SK-N-SH (cell line): ENCODE results near the gene RUNDC1. TPM values are rescaled to one million over a fixed set of nuclear protein-coding genes. Genes with fewer than 3 reads are reported as not detected.

ENCODE experiments used
- CTCF ChIA-PET: fragments of 300-600, 350-600 bp; formaldehyde crosslinking; extraction: SDS; loops from one replicate; lab custom pipeline; 2021; lab: Yijun Ruan, JAX
- POLR2A ChIA-PET: fragments of 350-600 bp; sonication (Branson Sonifier 250); formaldehyde crosslinking; extraction: SDS; loops from one replicate; lab custom pipeline; 2020; ENCODE audit warnings: antibody characterized with exemption, inconsistent platforms; lab: Yijun Ruan, JAX
- DNase-seq: peaks from one replicate; pipeline ENCODE4 v3.0.0; 2012
- H2AFZ ChIP-seq: fragments of 200-600 bp; sonication (generic); 2 replicates; pipeline ENCODE4 v1.8.1; 2016; ENCODE audit warnings: antibody characterized with exemption, mild to moderate bottlenecking, low read depth
- H3F3A ChIP-seq: fragments of 200-600 bp; sonication (generic); replicated peaks from 2 replicates; pipeline ENCODE3; 2016; ENCODE audit warnings: antibody characterized with exemption, mild to moderate bottlenecking; ENCODE audit not compliant: insufficient read depth
- H3K27ac ChIP-seq, 2 experiments: fragments of 200-500 bp in 1 of 2; fragments of 200-600 bp in 1 of 2; sonication (Bioruptor generic) in 1 of 2; sonication (generic), shearing (Covaris generic) in 1 of 2; 2 replicates each; pipeline versions ENCODE4 v1.5.1 to v1.6.1; 2014 to 2016; ENCODE audit warnings: low read depth in 2 of 2, inconsistent platforms in 1 of 2, low read length in 1 of 2, mild to moderate bottlenecking in 1 of 2, mixed read lengths in 1 of 2
- H3K27me3 ChIP-seq: fragments of 200-600 bp; sonication (generic), shearing (Covaris generic); 2 replicates; pipeline ENCODE4 v1.6.1; 2016; ENCODE audit warnings: mixed run types; ENCODE audit not compliant: insufficient read depth
- H3K36me3 ChIP-seq, 2 experiments: fragments of 200-500 bp in 1 of 2; fragments of 200-600 bp in 1 of 2; sonication (Bioruptor generic) in 1 of 2; sonication (generic) in 1 of 2; replicated peaks in 1 of 2; 2 replicates each; pipeline versions ENCODE3 to v1.5.1; 2014 to 2016; ENCODE audit warnings: low read length in 1 of 2, mild to moderate bottlenecking in 1 of 2; ENCODE audit not compliant: insufficient read depth in 2 of 2, control insufficient read depth in 1 of 2
- H3K4me1 ChIP-seq, 2 experiments: fragments of 200-500 bp in 1 of 2; fragments of 200-600 bp in 1 of 2; sonication (Bioruptor generic) in 1 of 2; sonication (generic), shearing (Covaris generic) in 1 of 2; 2 replicates each; pipeline versions ENCODE4 v1.5.1 to v1.6.1; 2014 to 2016; ENCODE audit warnings: low read depth in 1 of 2, low read length in 1 of 2, mixed run types in 1 of 2; ENCODE audit not compliant: insufficient read depth in 2 of 2, control insufficient read depth in 1 of 2
- H3K4me2 ChIP-seq: fragments of 200-600 bp; sonication (generic), shearing (Covaris generic); 2 replicates; pipeline ENCODE4 v1.6.1; 2017; ENCODE audit warnings: mixed run types
- H3K4me3 ChIP-seq, 2 experiments: fragments of 200-500 bp in 1 of 2; fragments of 200-600 bp in 1 of 2; sonication (Bioruptor generic) in 1 of 2; sonication (generic), shearing (Covaris generic) in 1 of 2; 2 replicates each; pipeline versions ENCODE4 v1.5.1 to v1.8.1; 2014 to 2016; ENCODE audit warnings: low read depth in 2 of 2, inconsistent platforms in 1 of 2, low read length in 1 of 2, mild to moderate bottlenecking in 1 of 2, mixed read lengths in 1 of 2, moderate library complexity in 1 of 2
- H3K79me2 ChIP-seq: fragments of 200-600 bp; sonication (generic); 2 replicates; pipeline ENCODE4 v1.8.1; 2017; ENCODE audit warnings: mild to moderate bottlenecking; ENCODE audit not compliant: insufficient read depth
- H3K9ac ChIP-seq: fragments of 200-600 bp; sonication (generic); 2 replicates; pipeline ENCODE4 v1.6.1; 2017; ENCODE audit warnings: mixed run types
- H3K9me2 ChIP-seq: fragments of 200-600 bp; sonication (generic); 2 replicates; pipeline ENCODE4 v1.6.1; 2017; ENCODE audit warnings: mixed run types
- H3K9me3 ChIP-seq: fragments of 200-600 bp; sonication (generic); 2 replicates; pipeline ENCODE4 v1.6.1; 2017; ENCODE audit warnings: mixed run types, mild to moderate bottlenecking, moderate library complexity
- H4K20me1 ChIP-seq: fragments of 200-600 bp; sonication (generic); 2 replicates; pipeline ENCODE4 v1.6.1; 2017; ENCODE audit warnings: mild to moderate bottlenecking, mixed run types; ENCODE audit not compliant: insufficient read depth
- CHD2 ChIP-seq: fragments of 150-350 bp; IDR thresholded peaks from 2 replicates; pipeline ENCODE4 v1.6.1; 2018; ENCODE audit warnings: low read length; ENCODE audit not compliant: partially characterized antibody
- ELF1 ChIP-seq: IDR thresholded peaks from 2 replicates; pipeline ENCODE4 v1.4.0; 2012
- EZH2phosphoT487 ChIP-seq: fragments of 200-600 bp; sonication (generic); IDR thresholded peaks from 2 replicates; pipeline ENCODE4 v1.6.1; 2017; ENCODE audit warnings: low read depth, mixed run types, mild to moderate bottlenecking, antibody characterized with exemption, moderate library complexity, borderline replicate concordance
- FOSL2 ChIP-seq: IDR thresholded peaks from 2 replicates; pipeline ENCODE4 v1.4.0; 2012; ENCODE audit warnings: low read depth, mild to moderate bottlenecking, moderate library complexity, borderline replicate concordance
- FOXJ3 ChIP-seq: sonication (generic); formaldehyde crosslinking; IDR thresholded peaks from 2 replicates; pipeline ENCODE4 v1.5.1; 2020; ENCODE audit warnings: mild to moderate bottlenecking, missing genetic modification reagents
- FOXM1 ChIP-seq: IDR thresholded peaks from 2 replicates; pipeline ENCODE4 v1.4.0; 2012; ENCODE audit warnings: low read depth, mild to moderate bottlenecking
- JUND ChIP-seq: IDR thresholded peaks from 2 replicates; pipeline ENCODE4 v1.4.0; 2012
- MAX ChIP-seq: IDR thresholded peaks from 2 replicates; pipeline ENCODE4 v1.4.0; 2012; ENCODE audit warnings: low read depth
- MEF2A ChIP-seq: IDR thresholded peaks from 2 replicates; pipeline ENCODE4 v1.4.0; 2012; ENCODE audit warnings: low read depth, borderline replicate concordance
- RAD21 ChIP-seq: IDR thresholded peaks from 2 replicates; pipeline ENCODE4 v1.6.1; 2012; ENCODE audit warnings: mild to moderate bottlenecking, low read length
- RFX5 ChIP-seq: IDR thresholded peaks from 2 replicates; pipeline ENCODE4 v1.6.1; 2012; ENCODE audit warnings: mild to moderate bottlenecking, improper control_type of control experiment, low read length
- RXRA ChIP-seq: IDR thresholded peaks from 2 replicates; pipeline ENCODE4 v1.4.0; 2012; ENCODE audit warnings: low read depth, mild to moderate bottlenecking, borderline replicate concordance
- SIN3A ChIP-seq: IDR thresholded peaks from 2 replicates; pipeline ENCODE4 v1.6.1; 2012; ENCODE audit warnings: low read depth, mild to moderate bottlenecking, low read length, moderate library complexity, borderline replicate concordance
- SMC3 ChIP-seq: IDR thresholded peaks from 2 replicates; pipeline ENCODE4 v1.6.1; 2012; ENCODE audit warnings: low read depth, low read length, improper control_type of control experiment
- TAF1 ChIP-seq: IDR thresholded peaks from 2 replicates; pipeline ENCODE4 v1.6.1; 2012; ENCODE audit warnings: low read depth, mild to moderate bottlenecking, low read length, moderate library complexity, borderline replicate concordance
- TEAD4 ChIP-seq: IDR thresholded peaks from 2 replicates; pipeline ENCODE4 v1.4.0; 2012; ENCODE audit warnings: mild to moderate bottlenecking, borderline replicate concordance; ENCODE audit not compliant: insufficient read depth
- USF2 ChIP-seq: fragments of 150-350 bp; IDR thresholded peaks from 2 replicates; pipeline ENCODE4 v1.6.1; 2017; ENCODE audit warnings: antibody characterized with exemption, low read length, low read depth, borderline replicate concordance
- WGBS: methylation state at CpG from one replicate; pipeline ENCODE4 v1.1.6; 2017; ENCODE audit warnings: low lambda C conversion rate; 5-methylcytosine and 5-hydroxymethylcytosine counted together
- polyA plus RNA-seq, 3 experiments: library from polyadenylated mRNA; depleted of rRNA; stranded (reverse); fragments of >200 nt; gene quantifications; 2 replicates each; pipeline ENCODE4 v1.2.3, GENCODE V29; 2012
- TF ChIP-seq, protein P1 (sequence below): IDR thresholded peaks from 2 replicates; pipeline ENCODE4 v1.4.0; 2012; ENCODE audit warnings: low read depth, borderline replicate concordance

The RUNDC1 gene
- polyA plus RNA-seq, 1 of the 3 experiments (the other 2 are of a cell fraction), result 9.0 TPM

GRCh38 chr17:42950044-42950783 is 30.2 kb upstream of the RUNDC1 start:
- no peak overlapping the region for H2AFZ ChIP-seq
- TF ChIP-seq FOXJ3 (CRISPR knock-in tag) (no peak), FOSL2 (no peak), RFX5 (no peak), TEAD4 (no peak), MEF2A (no peak), TAF1 (no peak), SIN3A (no peak), ELF1 (no peak), EZH2phosphoT487 (no peak), SMC3 (no peak), USF2 (no peak), CHD2 (no peak), RAD21 (no peak), JUND (no peak)
- TF ChIP-seq, protein P1, sequence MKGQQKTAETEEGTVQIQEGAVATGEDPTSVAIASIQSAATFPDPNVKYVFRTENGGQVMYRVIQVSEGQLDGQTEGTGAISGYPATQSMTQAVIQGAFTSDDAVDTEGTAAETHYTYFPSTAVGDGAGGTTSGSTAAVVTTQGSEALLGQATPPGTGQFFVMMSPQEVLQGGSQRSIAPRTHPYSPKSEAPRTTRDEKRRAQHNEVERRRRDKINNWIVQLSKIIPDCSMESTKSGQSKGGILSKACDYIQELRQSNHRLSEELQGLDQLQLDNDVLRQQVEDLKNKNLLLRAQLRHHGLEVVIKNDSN, result no peak
- no peak overlapping the region for H3K9ac ChIP-seq
- no peaks in the 10 kb centered on the region for H3K79me2 ChIP-seq
- peaks cover 19 to 39% of the 10 kb centered on the region in 2 experiments for H3K36me3 ChIP-seq
- no peak overlapping the region for H3K27ac ChIP-seq
- H3K4me3 ChIP-seq, result no peak overlapping the region
- H4K20me1 ChIP-seq, result no peaks in the 10 kb centered on the region
- H3K4me1 ChIP-seq, result no peaks in the 10 kb centered on the region
- H3K4me2 ChIP-seq, result no peak overlapping the region
- POLR2A ChIA-PET, result interaction anchor here (1.0 kb wide), 1 partner anchor 48 kb away, joined by 3 read pairs; the partner anchor contains the start of gene RPL27
- no peaks in the 10 kb centered on the region for H3K9me3 ChIP-seq
- H3K9me2 ChIP-seq, result no peaks in the 10 kb centered on the region
- peaks cover 3% of the 10 kb centered on the region for H3F3A ChIP-seq
- H3K27me3 ChIP-seq, result no peaks in the 10 kb centered on the region
- DNase-seq, result no peak
- 97% methylated on average over 13 of the region's 13 CpGs for WGBS
- CTCF ChIA-PET, result interaction anchor here (1.1 kb wide), 1 partner anchor 13 kb away, joined by 3 read pairs; no protein-coding TSS in a partner anchor

GRCh38 chr17:42953669-42954068 is 26.7 kb upstream of the RUNDC1 start:
- Histone ChIP-seq H4K20me1 (no peaks in the 10 kb centered on the region), H3K4me2 (no peak overlapping the region), H3K9me2 (no peaks in the 10 kb centered on the region), H3K9me3 (no peaks in the 10 kb centered on the region), H3K27me3 (no peaks in the 10 kb centered on the region), H3K4me3 (no peak overlapping the region), H3K27ac (no peak overlapping the region), H3K79me2 (no peaks in the 10 kb centered on the region), H2AFZ (no peak overlapping the region), H3K4me1 (no peaks in the 10 kb centered on the region), H3K9ac (no peak overlapping the region), H3K36me3 (peaks cover 28 to 58% of the 10 kb centered on the region in 2 experiments)
- CTCF ChIA-PET, result interaction anchor here (0.6 to 1.2 kb wide), 5 partner anchors 10 to 190 kb away, joined by 3 to 4 read pairs (median 3); no protein-coding TSS in a partner anchor
- DNase-seq, result no peak
- 100% methylated on average over 1 of the region's 1 CpG for WGBS
- TF ChIP-seq RFX5 (no peak), FOXM1 (no peak), RXRA (no peak), TEAD4 (no peak), SMC3 (no peak), MAX (no peak)
- TF ChIP-seq, all 33 proteins: peak for 0
- POLR2A ChIA-PET, result no interaction called here
- no peaks in the 10 kb centered on the region for H3F3A ChIP-seq
